Mesodermal cell (in vitro differentiated cells): ENCODE data around the gene RYR3.

ENCODE experiments used
- H3K27ac ChIP-seq: 2 replicates; pipeline ENCODE4 v1.7.0; 2013; ENCODE audit warnings: mild to moderate bottlenecking, low read depth, low read length, moderate library complexity; ENCODE audit not compliant: severe bottlenecking
- H3K36me3 ChIP-seq: 2 replicates; pipeline ENCODE4 v1.7.1; 2013; ENCODE audit warnings: mild to moderate bottlenecking, low read length, moderate library complexity; ENCODE audit not compliant: control insufficient read depth, insufficient read depth
- H3K4me1 ChIP-seq: one replicate; pipeline ENCODE4 v1.7.1; 2013; ENCODE audit warnings: mild to moderate bottlenecking, low read length; ENCODE audit not compliant: insufficient read depth, control insufficient read depth, poor library complexity, severe bottlenecking
- H3K4me3 ChIP-seq: 2 replicates; pipeline ENCODE4 v1.7.0; 2013; ENCODE audit warnings: low read length, control low read depth, mild to moderate bottlenecking; ENCODE audit not compliant: insufficient read depth, poor library complexity, severe bottlenecking; ENCODE audit errors: extremely low read depth
- H3K9me3 ChIP-seq: 2 replicates; pipeline ENCODE4 v1.7.1; 2013; ENCODE audit warnings: mild to moderate bottlenecking, low read length, moderate library complexity; ENCODE audit not compliant: control insufficient read depth
- WGBS, 2 experiments: methylation state at CpG; one replicate each; pipeline ENCODE4 v1.1.5; 2013; ENCODE audit warnings: missing lambda C conversion rate in 2 of 2; ENCODE audit not compliant: insufficient coverage in 2 of 2; 5-methylcytosine and 5-hydroxymethylcytosine counted together

RYR3 gene

DNA sequence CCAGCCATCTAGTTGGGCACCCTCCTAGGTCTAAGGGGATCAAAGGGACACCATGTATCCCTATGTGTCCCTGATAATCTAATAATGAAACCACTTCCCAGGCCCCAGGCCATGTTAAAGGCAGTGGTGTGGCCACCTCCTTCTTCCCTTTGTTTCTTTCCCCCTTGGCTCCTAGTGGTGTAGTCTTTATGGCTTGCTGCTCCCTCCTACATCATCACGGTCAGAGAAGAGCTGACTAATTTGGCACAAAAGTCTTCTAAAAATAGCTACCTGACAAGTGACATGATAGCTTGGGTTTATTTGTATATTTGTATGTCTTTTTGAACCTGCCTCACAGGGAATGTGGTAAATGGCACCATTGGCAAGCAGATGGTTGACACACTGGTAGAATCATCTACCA is 526.5 kb downstream of the RYR3 start:
- H3K27ac ChIP-seq, result no peak overlapping the region
- no peaks in the 10 kb centered on the region for H3K4me1 ChIP-seq
- no peaks in the 10 kb centered on the region for H3K36me3 ChIP-seq
- H3K9me3 ChIP-seq, result no peaks in the 10 kb centered on the region
- H3K4me3 ChIP-seq, result no peak overlapping the region
- no CpG with 5 or more reads among the region's 1 CpG for WGBS, 2 experiments

DNA sequence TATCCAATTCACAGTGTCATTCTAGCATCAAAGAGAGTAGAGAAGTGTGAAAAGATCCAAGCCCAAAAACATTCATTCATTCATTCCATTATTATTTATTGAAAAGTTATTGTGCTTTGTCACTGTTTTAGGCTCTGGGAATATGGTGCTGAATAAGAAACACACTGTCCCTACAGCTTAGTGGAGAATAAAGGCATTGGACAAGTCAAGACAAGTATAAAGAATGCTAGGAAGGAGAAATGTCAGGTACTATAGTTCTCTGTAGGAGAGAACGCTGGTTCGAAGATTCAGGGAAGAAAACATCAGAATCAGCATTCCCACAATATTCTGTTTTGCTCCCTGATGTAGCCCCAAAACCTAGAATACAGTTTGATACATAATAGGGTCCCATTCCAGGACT is 528.8 kb downstream of the RYR3 start:
- no peaks in the 10 kb centered on the region for H3K4me1 ChIP-seq
- WGBS, 2 experiments, result 100% methylated on average over 2 of the region's 2 CpGs; no CpG with 5 or more reads in 1 of the 2 experiments
- H3K4me3 ChIP-seq, result no peak overlapping the region
- no peaks in the 10 kb centered on the region for H3K9me3 ChIP-seq
- no peak overlapping the region for H3K27ac ChIP-seq
- no peaks in the 10 kb centered on the region for H3K36me3 ChIP-seq

DNA sequence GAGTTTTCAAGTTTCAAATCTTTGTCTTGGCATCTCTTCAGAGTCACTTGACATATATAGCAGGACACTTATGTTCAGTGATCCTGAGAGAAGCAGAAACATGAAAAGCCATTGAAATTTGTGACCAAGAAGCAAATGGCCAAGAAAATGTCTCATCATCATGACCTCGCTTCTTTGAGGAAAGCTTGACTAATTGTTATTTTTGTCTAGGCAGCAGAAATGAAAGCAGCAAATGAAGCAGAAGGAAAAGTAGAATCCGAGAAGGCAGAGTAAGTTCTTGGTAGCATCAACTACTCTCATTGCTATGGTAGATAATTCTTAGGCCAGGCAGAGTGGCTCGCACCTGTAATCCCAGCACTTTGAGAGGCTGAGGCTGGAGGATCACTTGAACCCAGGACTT is 529.8 kb downstream of the RYR3 start:
- H3K4me1 ChIP-seq, result no peaks in the 10 kb centered on the region
- no peaks in the 10 kb centered on the region for H3K9me3 ChIP-seq
- WGBS, 2 experiments, result 95 to 100% methylated on average over 2 to 3 of the region's 3 CpGs
- no peak overlapping the region for H3K4me3 ChIP-seq
- no peak overlapping the region for H3K27ac ChIP-seq
- H3K36me3 ChIP-seq, result no peaks in the 10 kb centered on the region

DNA sequence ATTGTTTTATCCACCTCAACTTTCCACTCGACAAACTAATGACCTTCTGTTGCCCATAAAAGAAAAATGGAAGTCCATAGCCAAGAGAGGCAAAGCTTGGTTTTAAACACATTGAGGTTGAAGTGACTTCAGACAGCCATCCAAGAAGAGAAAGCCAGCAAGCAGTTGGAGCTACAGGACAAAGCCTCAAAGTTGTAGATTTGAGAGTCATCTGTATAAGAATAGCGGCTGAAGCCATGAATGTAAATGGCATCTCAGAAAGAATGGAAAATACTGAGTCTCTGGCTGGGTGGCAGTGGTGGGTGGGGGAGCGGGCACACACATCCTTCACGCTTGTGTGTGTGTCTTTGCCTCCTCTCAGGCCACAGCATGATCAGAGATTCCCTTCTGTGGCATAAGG is 533.4 kb downstream of the RYR3 start:
- Histone ChIP-seq H3K9me3 (no peaks in the 10 kb centered on the region), H3K36me3 (no peaks in the 10 kb centered on the region), H3K4me1 (peaks cover 17% of the 10 kb centered on the region), H3K4me3 (no peak overlapping the region), H3K27ac (no peak overlapping the region)
- 66 to 88% methylated on average over 2 to 3 of the region's 4 CpGs for WGBS, 2 experiments

DNA sequence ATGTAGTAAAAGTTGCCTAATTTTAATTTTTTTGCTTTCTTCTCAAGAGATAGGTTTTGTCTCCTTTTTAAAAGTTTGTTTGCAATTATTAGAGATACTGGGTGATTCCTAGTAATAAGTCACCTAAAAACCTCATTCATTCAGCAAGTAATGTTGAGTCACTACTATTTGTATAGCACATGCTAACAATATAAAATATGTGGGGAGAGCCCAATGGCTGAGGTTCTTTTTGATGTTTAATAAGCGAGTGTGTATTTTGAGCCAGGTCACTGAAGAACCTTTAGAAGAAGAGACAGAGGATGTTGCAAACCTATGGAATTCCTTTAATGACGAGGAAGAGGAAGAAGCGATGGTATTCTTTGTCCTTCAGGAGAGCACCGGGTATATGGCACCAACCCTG is 533.8 kb downstream of the RYR3 start:
- H3K36me3 ChIP-seq, result no peaks in the 10 kb centered on the region
- no peak overlapping the region for H3K4me3 ChIP-seq
- WGBS, 2 experiments, result 93 to 100% methylated on average over 1 to 3 of the region's 4 CpGs
- no peaks in the 10 kb centered on the region for H3K9me3 ChIP-seq
- H3K4me1 ChIP-seq, result peaks cover 17% of the 10 kb centered on the region
- no peak overlapping the region for H3K27ac ChIP-seq

DNA sequence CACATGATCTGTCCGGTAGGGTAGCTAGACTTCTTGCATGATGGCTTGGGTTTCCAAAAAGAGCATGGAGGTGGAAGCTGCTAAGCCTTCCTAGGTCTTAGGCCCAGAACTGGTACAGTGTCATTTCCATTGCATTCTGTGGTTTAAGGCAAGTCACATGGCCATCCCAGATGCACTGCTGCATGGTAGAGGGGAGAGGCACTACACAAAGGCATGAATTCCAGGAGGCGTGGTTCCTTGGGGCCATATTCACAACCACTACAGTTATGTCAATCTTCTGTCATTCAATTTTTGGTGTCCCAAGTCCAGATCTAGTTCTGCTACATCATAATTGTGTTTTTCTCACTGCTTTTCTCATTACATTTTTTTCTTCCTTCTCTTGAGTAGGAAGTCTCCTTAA is 535.4 kb downstream of the RYR3 start:
- no peak overlapping the region for H3K4me3 ChIP-seq
- WGBS, 2 experiments, result 83 to 100% methylated on average over 1 to 2 of the region's 2 CpGs
- H3K4me1 ChIP-seq, result peaks cover 17% of the 10 kb centered on the region
- no peaks in the 10 kb centered on the region for H3K36me3 ChIP-seq
- peak overlapping the region; percentile 50 for H3K27ac ChIP-seq
- no peaks in the 10 kb centered on the region for H3K9me3 ChIP-seq

DNA sequence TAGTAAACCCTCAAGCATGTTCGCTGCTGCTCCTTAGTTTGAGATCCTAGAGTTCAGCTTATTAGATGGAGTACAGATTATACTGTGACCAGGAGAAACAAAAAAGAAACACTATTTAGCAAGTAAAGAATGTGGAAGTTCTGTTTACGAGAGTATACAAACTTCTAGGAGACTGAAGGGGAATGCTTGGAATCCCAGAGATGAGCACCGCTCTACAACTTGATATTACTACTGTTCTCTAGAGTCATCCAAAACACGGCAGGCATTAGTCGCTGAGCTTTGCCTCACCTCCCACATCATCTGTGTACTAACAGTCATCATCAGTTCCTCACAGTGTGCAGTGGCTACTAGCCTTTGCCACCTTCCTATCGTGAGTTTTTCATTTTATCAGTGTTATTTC is 536.1 kb downstream of the RYR3 start:
- Histone ChIP-seq H3K27ac (peak overlapping the region; percentile 50), H3K36me3 (no peaks in the 10 kb centered on the region), H3K9me3 (no peaks in the 10 kb centered on the region), H3K4me1 (peaks cover 24% of the 10 kb centered on the region), H3K4me3 (no peak overlapping the region)
- 87 to 91% methylated on average over 4 of the region's 6 CpGs for WGBS, 2 experiments

DNA sequence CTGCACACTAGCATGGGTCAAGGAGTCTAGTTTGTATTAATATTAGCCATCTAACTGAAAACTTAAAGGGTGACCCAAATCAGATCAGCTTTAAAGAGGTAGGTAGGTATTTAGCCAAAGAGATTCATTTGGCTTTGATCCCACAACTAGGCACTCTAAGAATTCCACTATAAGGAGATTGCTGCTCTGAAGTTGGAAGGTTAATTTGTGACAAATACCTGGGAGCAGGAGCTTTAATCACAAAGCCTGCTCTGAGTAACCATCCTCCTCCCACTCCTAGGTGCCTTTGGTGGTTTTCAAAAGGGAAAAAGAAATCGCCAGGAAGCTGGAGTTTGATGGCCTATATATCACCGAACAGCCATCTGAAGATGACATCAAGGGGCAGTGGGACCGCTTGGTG is 537.2 kb downstream of the RYR3 start:
- WGBS, 2 experiments, result 100% methylated on average over 1 to 3 of the region's 3 CpGs

DNA sequence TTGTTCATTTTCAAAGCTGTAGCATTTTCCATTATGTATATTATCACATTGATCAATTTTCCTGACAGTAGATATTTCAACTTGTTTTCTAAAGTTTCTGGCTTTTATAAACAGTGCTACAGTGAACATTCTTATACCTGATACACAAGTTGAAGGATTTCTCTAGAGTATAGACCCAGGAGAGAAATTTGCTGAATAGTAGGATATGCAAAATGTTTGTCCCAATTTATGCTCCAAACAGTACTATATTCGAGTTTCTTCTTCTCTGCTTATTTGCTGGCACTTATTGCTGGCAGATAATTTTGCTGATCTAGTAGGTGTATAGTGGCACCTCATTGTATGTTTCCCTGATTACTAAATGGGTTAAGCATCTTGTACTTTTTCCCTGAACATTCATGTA is 540.3 kb downstream of the RYR3 start:
- H3K36me3 ChIP-seq, result no peaks in the 10 kb centered on the region
- peak overlapping the region; percentile 94 for H3K27ac ChIP-seq
- no peak overlapping the region for H3K4me3 ChIP-seq
- H3K4me1 ChIP-seq, result peaks cover 38% of the 10 kb centered on the region
- no peaks in the 10 kb centered on the region for H3K9me3 ChIP-seq
- WGBS, 2 experiments, result 71% methylated on average over 1 of the region's 1 CpG; no CpG with 5 or more reads in 1 of the 2 experiments

More for the DNA sequence above, 537.2 kb downstream of the RYR3 start:
- Histone ChIP-seq H3K36me3 (no peaks in the 10 kb centered on the region), H3K4me1 (peaks cover 36% of the 10 kb centered on the region), H3K9me3 (no peaks in the 10 kb centered on the region), H3K27ac (no peak overlapping the region), H3K4me3 (no peak overlapping the region)

DNA sequence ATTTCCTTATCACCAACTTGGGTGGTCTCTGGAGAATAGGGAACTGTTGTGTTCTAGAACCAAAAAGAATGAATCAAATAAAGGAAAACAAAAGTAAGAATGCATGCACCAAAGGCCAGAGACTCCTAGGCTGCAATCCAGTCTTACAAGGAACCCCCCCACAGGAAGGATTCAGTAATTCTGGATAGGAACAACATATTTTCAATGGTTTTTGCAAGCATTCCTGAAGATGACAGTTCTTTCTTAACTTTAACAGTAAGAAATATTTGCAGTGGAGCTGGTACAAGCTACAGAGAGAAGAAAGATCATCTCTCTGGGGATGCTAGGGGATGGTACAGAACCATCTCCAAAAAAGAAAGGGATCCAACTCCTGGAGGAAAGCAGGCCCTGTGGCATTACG is 541.3 kb downstream of the RYR3 start:
- Histone ChIP-seq H3K4me1 (peaks cover 31% of the 10 kb centered on the region), H3K9me3 (no peaks in the 10 kb centered on the region), H3K36me3 (no peaks in the 10 kb centered on the region), H3K27ac (peak overlapping the region; percentile 94), H3K4me3 (no peak overlapping the region)
- no CpG with 5 or more reads among the region's 1 CpG for WGBS, 2 experiments

DNA sequence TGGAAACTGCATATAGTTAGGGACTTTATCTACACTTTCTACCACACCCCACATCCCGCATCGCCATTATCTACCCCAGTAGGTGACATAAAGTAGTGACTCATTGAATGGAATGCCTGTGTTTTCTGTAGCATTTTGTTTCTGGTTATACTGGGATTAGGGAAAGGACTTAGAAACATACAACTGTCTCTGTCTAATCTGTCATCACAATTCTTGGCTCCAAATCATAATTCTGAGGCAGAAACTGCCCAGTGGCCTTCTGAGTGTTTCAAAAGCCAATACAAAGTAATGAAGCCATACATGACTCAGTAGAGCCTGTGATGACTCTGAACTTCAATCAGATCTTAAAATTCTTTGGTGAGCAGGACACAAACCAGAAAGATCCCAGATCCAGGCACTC is 541.8 kb downstream of the RYR3 start:
- Histone ChIP-seq H3K4me1 (peaks cover 28% of the 10 kb centered on the region), H3K36me3 (no peaks in the 10 kb centered on the region), H3K9me3 (no peaks in the 10 kb centered on the region), H3K4me3 (no peak overlapping the region), H3K27ac (peak overlapping the region; percentile 94)
- WGBS, 2 experiments, result no CpG with 5 or more reads among the region's 2 CpGs
